Embryonic facial prominence (tissue), 1 donor: ENCODE results near the gene DCDC2C.

Experiments
- DNase-seq: peaks from one replicate; pipeline ENCODE4 v3.0.0-alpha.2; 2016; ENCODE audit errors: extremely low spot score

The DCDC2C gene

GRCh38 chr2:3743951-3744555 lies 40.7 kb downstream of the DCDC2C start:
- no peak for DNase-seq

GRCh38 chr2:3745920-3746319 lies 42.5 kb downstream of the DCDC2C start:
- DNase-seq: no peak

- DNase-seq: no peak
Measured at GRCh38 chr2:3747032-3747654, 43.8 kb downstream of the DCDC2C start.

- DNase-seq: no peak
Measured at GRCh38 chr2:3747826-3748225, 44.5 kb downstream of the DCDC2C start.

GRCh38 chr2:3749201-3749600 lies 45.8 kb downstream of the DCDC2C start:
- no peak for DNase-seq

GRCh38 chr2:3751251-3751650 lies 47.9 kb downstream of the DCDC2C start:
- DNase-seq: no peak

- no peak for DNase-seq
Measured at GRCh38 chr2:3751806-3752205, 48.4 kb downstream of the DCDC2C start.

GRCh38 chr2:3752376-3752775 lies 49.0 kb downstream of the DCDC2C start:
- DNase-seq: no peak

GRCh38 chr2:3753561-3753960 lies 50.2 kb downstream of the DCDC2C start:
- DNase-seq: no peak

- DNase-seq: no peak
Measured at GRCh38 chr2:3754280-3754679, 50.9 kb downstream of the DCDC2C start.

- DNase-seq: no peak
Measured at GRCh38 chr2:3754795-3755194, 51.4 kb downstream of the DCDC2C start.

GRCh38 chr2:3755277-3755676 lies 51.9 kb downstream of the DCDC2C start:
- no peak for DNase-seq

- DNase-seq: no peak
Measured at GRCh38 chr2:3756306-3756705, 52.9 kb downstream of the DCDC2C start.

GRCh38 chr2:3758906-3759305 lies 55.5 kb downstream of the DCDC2C start:
- DNase-seq: no peak

GRCh38 chr2:3759331-3759730 lies 56.0 kb downstream of the DCDC2C start:
- DNase-seq: no peak

GRCh38 chr2:3759761-3760160 lies 56.4 kb downstream of the DCDC2C start:
- no peak for DNase-seq

GRCh38 chr2:3761272-3761671 lies 57.9 kb downstream of the DCDC2C start:
- no peak for DNase-seq

- DNase-seq: no peak
Measured at GRCh38 chr2:3762771-3763447, 59.5 kb downstream of the DCDC2C start.

- DNase-seq: no peak
Measured at GRCh38 chr2:3766824-3767223, 63.4 kb downstream of the DCDC2C start.

GRCh38 chr2:3768960-3769765 lies 65.8 kb downstream of the DCDC2C start:
- DNase-seq: no peak

GRCh38 chr2:3769766-3770165 lies 66.4 kb downstream of the DCDC2C start:
- no peak for DNase-seq

- no peak for DNase-seq
Measured at GRCh38 chr2:3770724-3771415, 67.5 kb downstream of the DCDC2C start.
